ENCODE data around the gene TMEM126B. TPM values are rescaled to one million over a fixed set of nuclear protein-coding genes. Genes with fewer than 3 reads are reported as not detected.
"Not testable (repeated sequence)": the region's sequence is repeated elsewhere in the genome, so short reads cannot be mapped to it uniquely, and the experiment has no call there.

The TMEM126B gene
- total RNA-seq, 3 donors from 2014 or later (not counting 1 experiment from before 2014, with no cell fraction given) = 29.4 to 38.6 (median 31.2) TPM

DNA sequence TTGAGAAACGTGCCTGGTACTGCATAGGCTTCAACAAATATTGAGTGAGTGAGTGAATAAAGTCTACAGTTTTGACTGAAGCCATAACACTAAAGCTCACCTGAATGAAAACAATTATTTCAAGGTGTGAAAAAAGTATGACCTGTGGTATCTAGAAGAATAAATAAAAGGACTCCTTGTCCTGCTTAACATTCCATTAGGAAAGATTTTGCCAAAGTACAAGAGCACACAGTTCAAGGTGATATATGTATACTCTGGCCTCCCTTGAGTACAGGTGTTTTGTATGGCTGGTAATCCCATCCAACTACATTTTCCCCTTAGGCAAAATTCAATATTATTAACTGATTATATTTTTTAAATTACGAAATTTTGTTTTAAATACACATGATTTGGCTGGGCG, 38.3 kb downstream of the TMEM126B start:
- Histone ChIP-seq H3K27me3 (ENCODE audit: control insufficient read depth, insufficient read depth, low read length) (no peaks in the 10 kb centered on the region), H3K36me3 (ENCODE audit: control insufficient read depth, insufficient read depth, low read length) (no peaks in the 10 kb centered on the region), H3K9me3 (ENCODE audit: control insufficient read depth, insufficient read depth, low read length) (no peaks in the 10 kb centered on the region), H3K4me3 (ENCODE audit: low read length) (no peak overlapping the region), H3K4me1 (ENCODE audit: control insufficient read depth, insufficient read depth, low read length) (peaks cover 11% of the 10 kb centered on the region), H3K27ac (ENCODE audit: low read length) (no peak overlapping the region)
- no peaks in the 10 kb centered on the region for H3K36me3 Mint-ChIP-seq
- ATAC-seq (no peak), DNase-seq (no peak)
- intact Hi-C loops (cut with micrococcal nuclease) = no loop called here
- WGBS (ENCODE audit: insufficient coverage) = 95% methylated on average over 2 of the region's 3 CpGs
- H3K27ac Mint-ChIP-seq = peak overlapping the region; percentile 98
- TF ChIP-seq CTCF (IDR thresholded peaks at IDR 0.05) = no peak
- peaks cover 0 to 2% of the 10 kb centered on the region in 2 donors for H3K27me3 Mint-ChIP-seq (ENCODE audit: low read depth in 2 of 2)
- H3K4me1 Mint-ChIP-seq = peaks cover 32 to 37% of the 10 kb centered on the region in 2 donors
- H3K4me3 Mint-ChIP-seq = no peak overlapping the region
- H3K9me3 Mint-ChIP-seq = no peaks in the 10 kb centered on the region

- H3K4me3 Mint-ChIP-seq = no peak overlapping the region
- no peak for DNase-seq
- no peak for TF ChIP-seq CTCF (IDR thresholded peaks at IDR 0.05)
- WGBS (ENCODE audit: insufficient coverage) = no CpG with 5 or more reads among the region's 1 CpG
- Histone ChIP-seq H3K36me3 (ENCODE audit: control insufficient read depth, insufficient read depth, low read length) (no peaks in the 10 kb centered on the region), H3K4me1 (ENCODE audit: control insufficient read depth, insufficient read depth, low read length) (peaks cover 3% of the 10 kb centered on the region), H3K4me3 (ENCODE audit: low read length) (no peak overlapping the region), H3K9me3 (ENCODE audit: control insufficient read depth, insufficient read depth, low read length) (no peaks in the 10 kb centered on the region), H3K27me3 (ENCODE audit: control insufficient read depth, insufficient read depth, low read length) (no peaks in the 10 kb centered on the region), H3K27ac (ENCODE audit: low read length) (no peak overlapping the region)
- H3K36me3 Mint-ChIP-seq = no peaks in the 10 kb centered on the region
- ATAC-seq = no peak
- intact Hi-C loops (cut with micrococcal nuclease) = no loop called here
- H3K9me3 Mint-ChIP-seq = no peaks in the 10 kb centered on the region
- no peak overlapping the region for H3K27ac Mint-ChIP-seq
- H3K27me3 Mint-ChIP-seq (ENCODE audit: low read depth in 2 of 2) = peaks cover 2 to 7% of the 10 kb centered on the region in 2 donors
- peaks cover 23 to 27% of the 10 kb centered on the region in 2 donors for H3K4me1 Mint-ChIP-seq
These were observed 39.8 kb downstream of the TMEM126B start for GRCh38 chr11:85668157-85668556.

DNA sequence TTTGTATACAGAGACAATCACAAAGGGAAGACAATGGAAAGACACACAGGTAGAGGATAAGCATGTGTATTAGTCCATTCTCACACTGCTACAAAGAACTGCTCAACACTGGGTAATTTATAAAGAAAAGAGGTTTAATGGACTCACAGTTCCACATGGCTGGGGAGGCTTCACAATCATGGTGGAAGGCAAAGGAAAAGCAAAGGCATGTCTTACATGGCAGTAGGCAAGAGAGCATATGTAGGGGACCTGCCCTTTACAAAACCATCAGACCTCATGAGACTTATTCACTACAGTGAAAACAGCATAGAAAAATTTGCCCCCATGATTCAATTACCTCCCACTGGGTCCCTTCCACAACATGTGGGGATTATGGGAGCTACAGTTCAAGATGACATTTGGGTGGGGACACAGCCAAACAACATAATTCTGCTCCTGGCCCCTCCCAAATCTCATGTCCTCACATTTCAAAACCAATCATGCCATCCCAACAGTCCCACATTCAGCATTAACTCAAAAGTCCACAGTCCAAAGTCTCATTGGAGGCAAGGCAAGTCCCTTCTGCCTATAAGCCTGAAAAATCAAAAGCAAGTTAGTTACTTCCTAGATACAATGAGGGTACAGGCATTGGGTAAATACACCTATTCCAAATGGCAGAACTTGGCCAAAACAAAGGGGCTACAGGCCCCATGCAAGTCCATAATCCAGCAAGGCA, 42.7 kb downstream of the TMEM126B start:
- H3K4me1 Mint-ChIP-seq; H3K27me3 ChIP-seq (ENCODE audit: control insufficient read depth, insufficient read depth, low read length); H3K27ac ChIP-seq (ENCODE audit: low read length); ATAC-seq; H3K4me1 ChIP-seq (ENCODE audit: control insufficient read depth, insufficient read depth, low read length); H3K9me3 Mint-ChIP-seq; H3K36me3 ChIP-seq (ENCODE audit: control insufficient read depth, insufficient read depth, low read length); H3K27me3 Mint-ChIP-seq (ENCODE audit: low read depth in 2 of 2); H3K4me3 ChIP-seq (ENCODE audit: low read length); H3K27ac Mint-ChIP-seq; intact Hi-C loops (cut with micrococcal nuclease); H3K9me3 ChIP-seq (ENCODE audit: control insufficient read depth, insufficient read depth, low read length); DNase-seq; H3K4me3 Mint-ChIP-seq; H3K36me3 Mint-ChIP-seq: not testable (repeated sequence)

- no peaks in the 10 kb centered on the region for H3K9me3 Mint-ChIP-seq
- ATAC-seq = no peak
These were observed 43.9 kb downstream of the TMEM126B start for GRCh38 chr11:85672105-85672902.

More at GRCh38 chr11:85672105-85672902, 43.9 kb downstream of the TMEM126B start:
- Mint-ChIP-seq H3K27ac (no peak overlapping the region), H3K4me3 (no peak overlapping the region), H3K27me3 (ENCODE audit: low read depth in 2 of 2) (peaks cover 4 to 7% of the 10 kb centered on the region in 2 donors), H3K4me1 (no peaks in the 10 kb centered on the region), H3K36me3 (no peaks in the 10 kb centered on the region)
- Histone ChIP-seq H3K9me3 (ENCODE audit: control insufficient read depth, insufficient read depth, low read length) (no peaks in the 10 kb centered on the region), H3K36me3 (ENCODE audit: control insufficient read depth, insufficient read depth, low read length) (no peaks in the 10 kb centered on the region), H3K4me1 (ENCODE audit: control insufficient read depth, insufficient read depth, low read length) (no peaks in the 10 kb centered on the region), H3K27ac (ENCODE audit: low read length) (no peak overlapping the region), H3K27me3 (ENCODE audit: control insufficient read depth, insufficient read depth, low read length) (no peaks in the 10 kb centered on the region), H3K4me3 (ENCODE audit: low read length) (no peak overlapping the region)
- no peak for TF ChIP-seq CTCF (IDR thresholded peaks at IDR 0.05)
- intact Hi-C loops (cut with micrococcal nuclease) = no loop called here
- no peak for DNase-seq
- 89% methylated on average over 8 of the region's 8 CpGs for WGBS (ENCODE audit: insufficient coverage)

Data from natural killer cell (primary cell).